Adrenal gland (tissue), 12 donors: ENCODE data around the gene KCNK17. TPM values are rescaled to one million over a fixed set of nuclear protein-coding genes. Genes with fewer than 3 reads are reported as not detected.

ENCODE experiments used
- DNase-seq, 7 donors: peaks; one replicate each; pipeline ENCODE4 v3.0.0-alpha.2; 2019 to 2020
- H3K27ac ChIP-seq, 5 donors: fragments of 200-600 bp; sonication (generic) in 4 of 5; 1 replicate in 3 of 5; 2 replicates in 2 of 5; pipeline versions ENCODE4 v1.5.1 to v1.8.0; 2016 to 2020; ENCODE audit warnings: mild to moderate bottlenecking in 1 of 5
- H3K27me3 ChIP-seq: fragments of 200-600 bp; 2 replicates; pipeline ENCODE4 v1.8.0; 2021
- H3K36me3 ChIP-seq, 2 donors: fragments of 200-600 bp; replicated peaks in 1 of 2; 1 replicate in 1 of 2; 2 replicates in 1 of 2; pipeline versions ENCODE4 v1.5.1 to v1.8.0; 2018 to 2022
- H3K4me1 ChIP-seq, 2 donors: fragments of 200-600 bp; replicated peaks in 1 of 2; 1 replicate in 1 of 2; 2 replicates in 1 of 2; pipeline versions ENCODE4 v1.5.1 to v1.8.0; 2018 to 2021
- H3K4me3 ChIP-seq, 4 donors: fragments of 200-600 bp; sonication (generic) in 3 of 4; one replicate each; pipeline ENCODE4 v1.5.1; 2016 to 2018
- H3K9me3 ChIP-seq, 3 donors: fragments of 200-600 bp; sonication (generic) in 1 of 3; replicated peaks in 1 of 3; 1 replicate in 2 of 3; 2 replicates in 1 of 3; pipeline versions ENCODE4 v1.5.1 to v1.8.0; 2016 to 2021
- CTCF ChIP-seq, 6 experiments: fragments of 450-650 bp in 4 of 6; fragments of 200-600 bp in 2 of 6; sonication (generic) in 1 of 6; IDR thresholded peaks; 1 replicate in 5 of 6; 2 replicates in 1 of 6; pipeline versions ENCODE4 v1.5.1 to v1.8.0; 2016 to 2021; ENCODE audit warnings: antibody characterized with exemption in 6 of 6, mild to moderate bottlenecking in 2 of 6, moderate library complexity in 1 of 6
- POLR2A ChIP-seq, 2 donors: fragments of 450-650 bp; IDR thresholded peaks; one replicate each; pipeline ENCODE4 v1.6.1; 2017; ENCODE audit warnings: antibody characterized with exemption in 2 of 2, mild to moderate bottlenecking in 2 of 2, moderate library complexity in 1 of 2
- WGBS, 4 donors: extraction: QIAGEN DNeasy Blood & Tissue Kit in 2 of 4; methylation state at CpG; one replicate each; pipeline versions ENCODE4 v1.1.5 to v1.1.7; 2013 to 2017; 5-methylcytosine and 5-hydroxymethylcytosine counted together
- intact Hi-C, 2 donors: fragments of 100-400 bp; cut with DNase I; formaldehyde crosslinking; loops; one replicate each; pipeline versions ENCODE4 v1.14.1 to v1.15.0; 2022 to 2023
- polyA plus RNA-seq, 3 donors: library from polyadenylated mRNA; stranded (reverse); fragments of 200-250 nt in 2 of 3; fragments of 350-450 nt in 1 of 3; fragmentation: Illumina TruSeq in 1 of 3; extraction: RNeasy Lipid Tissue Mini Kit (QIAGEN cat#74804) in 1 of 3; gene quantifications; one replicate each; pipeline ENCODE4 v1.2.3, GENCODE V29; 2013 to 2014
- total RNA-seq, 9 donors: library from RNA; depleted of rRNA in 4 of 9; stranded (reverse); fragments of >200 nt in 4 of 9; fragments of 120-200 nt in 1 of 9; fragmentation: NEBNext Ultra II Directional in 1 of 9; extraction: Animal tissue kit (Norgen Biotek cat#: 25700) in 1 of 9; gene quantifications; one replicate each; pipeline versions ENCODE4 v1.1.0 to v1.2.4, GENCODE V29; 2013 to 2023
- donor health status: healthy with polysubstance abuse.
- donor health status: Bipolar disorder and iron deficiency.
- donor health status: DM: yes; HTN: yes; CAD: no.
- donor health status: DM: no; HTN: no; CAD: no.
- donor health status: DM: no; HTN: no; CAD: no.
- donor health status: DM: yes; HTN: yes; CAD: no.

Gene KCNK17
- total and polyA plus RNA-seq, 12 donors, result 0.10 to 0.36 (median 0.14) TPM; not detected in 8

DNA sequence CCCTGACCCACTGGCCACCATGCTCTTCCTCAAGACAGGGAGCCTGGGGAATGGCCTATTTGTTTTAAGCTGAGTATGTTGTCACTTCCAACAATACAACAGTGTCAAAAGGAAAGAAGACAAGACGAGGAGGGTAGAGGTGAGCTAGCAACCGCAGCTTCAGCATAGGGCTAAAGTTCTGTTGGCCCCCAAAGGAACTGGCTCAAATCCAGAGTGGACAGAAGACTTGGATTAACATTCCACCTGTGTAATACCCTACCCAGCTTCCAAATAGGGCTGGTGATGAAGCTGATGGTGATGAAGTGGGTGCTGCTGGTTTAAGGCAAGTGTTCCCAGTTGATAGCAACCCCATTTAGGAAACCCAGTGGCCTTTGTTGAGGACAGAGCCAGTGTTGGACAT, 53.3 kb downstream of the KCNK17 start:
- Histone ChIP-seq H3K27ac (no peak overlapping the region), H3K4me3 (no peak overlapping the region), H3K36me3 (no peaks in the 10 kb centered on the region), H3K4me1 (no peaks in the 10 kb centered on the region), H3K27me3 (peaks cover 5% of the 10 kb centered on the region), H3K9me3 (no peaks in the 10 kb centered on the region)
- 68 to 81% (median 72%) methylated on average over 2 of the region's 2 CpGs for WGBS, 4 donors
- DNase-seq, result no peak
- intact Hi-C loops, result no loop called here
- no peak for TF ChIP-seq POLR2A (IDR thresholded peaks at IDR 0.05)
- TF ChIP-seq CTCF (IDR thresholded peaks at IDR 0.05), result no peak

- H3K4me3 ChIP-seq, result no peak overlapping the region
- H3K9me3 ChIP-seq, result no peaks in the 10 kb centered on the region
- intact Hi-C loops, result no loop called here
- TF ChIP-seq POLR2A (IDR thresholded peaks at IDR 0.05) (no peak), CTCF (IDR thresholded peaks at IDR 0.05) (no peak)
- WGBS, 4 donors, result 86 to 94% (median 87%) methylated on average over 2 of the region's 2 CpGs
- H3K36me3 ChIP-seq, result no peaks in the 10 kb centered on the region
- H3K27ac ChIP-seq, result no peak overlapping the region
- H3K4me1 ChIP-seq, result no peaks in the 10 kb centered on the region
- no peak for DNase-seq
- peaks cover 5% of the 10 kb centered on the region for H3K27me3 ChIP-seq
These were observed 53.8 kb downstream of the KCNK17 start for GRCh38 chr6:39260456-39260855.

- 67 to 86% (median 78%) methylated on average over 1 to 2 of the region's 2 CpGs for WGBS, 4 donors
These were observed 57.8 kb downstream of the KCNK17 start for GRCh38 chr6:39256294-39256940.

DNA sequence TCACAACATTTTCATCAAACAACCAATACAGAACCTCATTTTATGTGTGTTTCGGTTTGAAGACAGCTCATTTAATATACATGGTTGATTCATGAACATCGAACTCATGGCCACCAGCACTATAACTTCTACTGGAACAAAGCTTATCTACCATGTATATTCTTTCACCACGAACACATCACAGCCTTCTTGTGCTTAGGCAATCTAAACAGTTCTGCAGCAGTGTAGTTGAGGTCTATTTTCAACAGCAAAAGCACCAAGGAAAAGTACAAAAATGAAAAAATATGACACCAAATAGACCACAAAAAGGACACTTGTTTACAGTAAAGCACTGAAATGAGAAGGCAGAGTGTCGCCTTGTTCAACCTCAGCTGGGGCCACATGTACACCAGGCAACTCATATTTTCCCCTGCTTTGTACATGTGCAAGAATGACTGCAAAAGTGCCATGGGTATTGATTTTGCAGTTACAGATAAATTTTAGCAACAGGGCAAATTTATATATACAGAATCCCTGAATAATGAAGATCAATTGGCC, 59.2 kb downstream of the KCNK17 start:
- Histone ChIP-seq H3K4me3 (no peak overlapping the region), H3K36me3 (no peaks in the 10 kb centered on the region), H3K9me3 (no peaks in the 10 kb centered on the region), H3K27me3 (peaks cover 3% of the 10 kb centered on the region), H3K27ac (no peak overlapping the region), H3K4me1 (no peaks in the 10 kb centered on the region)
- TF ChIP-seq POLR2A (IDR thresholded peaks at IDR 0.05) (no peak), CTCF (IDR thresholded peaks at IDR 0.05) (no peak)
- DNase-seq, result no peak
- WGBS, 4 donors, result 79 to 90% (median 82%) methylated on average over 4 of the region's 4 CpGs
- intact Hi-C loops, result no loop called here

More at GRCh38 chr6:39256294-39256940, 57.8 kb downstream of the KCNK17 start:
- H3K9me3 ChIP-seq, result no peaks in the 10 kb centered on the region
- intact Hi-C loops, result no loop called here
- DNase-seq, result no peak
- peaks cover 2% of the 10 kb centered on the region for H3K27me3 ChIP-seq
- no peaks in the 10 kb centered on the region for H3K36me3 ChIP-seq
- H3K4me1 ChIP-seq, result no peaks in the 10 kb centered on the region
- no peak overlapping the region for H3K27ac ChIP-seq
- TF ChIP-seq CTCF (IDR thresholded peaks at IDR 0.05) (no peak), POLR2A (IDR thresholded peaks at IDR 0.05) (no peak)
- no peak overlapping the region for H3K4me3 ChIP-seq
